GM10248 (cell line): Measurements from ENCODE around the gene MTG2.

Experiments
- CTCF ChIA-PET: fragments of 300-600 bp; sonication (Branson Sonifier 250); formaldehyde crosslinking; extraction: SDS; loops from one replicate; lab custom pipeline; 2021; ENCODE audit warnings: antibody characterized with exemption; lab: Yijun Ruan, JAX
- POLR2A ChIA-PET: fragments of 350-650 bp; sonication (Branson Sonifier 250); formaldehyde crosslinking; extraction: SDS; loops from one replicate; lab custom pipeline; 2020; ENCODE audit warnings: antibody characterized with exemption; lab: Yijun Ruan, JAX
- DNase-seq: peaks from one replicate; pipeline ENCODE4 v3.0.0; 2012; ENCODE audit errors: extremely low spot score
- TF ChIP-seq, protein P1 (sequence below): IDR thresholded peaks from 2 replicates; pipeline ENCODE4 v1.5.1; 2012; ENCODE audit warnings: mild to moderate bottlenecking, low read depth; ENCODE audit errors: extremely low read depth, missing control alignments, control extremely low read depth

The MTG2 gene

DNA sequence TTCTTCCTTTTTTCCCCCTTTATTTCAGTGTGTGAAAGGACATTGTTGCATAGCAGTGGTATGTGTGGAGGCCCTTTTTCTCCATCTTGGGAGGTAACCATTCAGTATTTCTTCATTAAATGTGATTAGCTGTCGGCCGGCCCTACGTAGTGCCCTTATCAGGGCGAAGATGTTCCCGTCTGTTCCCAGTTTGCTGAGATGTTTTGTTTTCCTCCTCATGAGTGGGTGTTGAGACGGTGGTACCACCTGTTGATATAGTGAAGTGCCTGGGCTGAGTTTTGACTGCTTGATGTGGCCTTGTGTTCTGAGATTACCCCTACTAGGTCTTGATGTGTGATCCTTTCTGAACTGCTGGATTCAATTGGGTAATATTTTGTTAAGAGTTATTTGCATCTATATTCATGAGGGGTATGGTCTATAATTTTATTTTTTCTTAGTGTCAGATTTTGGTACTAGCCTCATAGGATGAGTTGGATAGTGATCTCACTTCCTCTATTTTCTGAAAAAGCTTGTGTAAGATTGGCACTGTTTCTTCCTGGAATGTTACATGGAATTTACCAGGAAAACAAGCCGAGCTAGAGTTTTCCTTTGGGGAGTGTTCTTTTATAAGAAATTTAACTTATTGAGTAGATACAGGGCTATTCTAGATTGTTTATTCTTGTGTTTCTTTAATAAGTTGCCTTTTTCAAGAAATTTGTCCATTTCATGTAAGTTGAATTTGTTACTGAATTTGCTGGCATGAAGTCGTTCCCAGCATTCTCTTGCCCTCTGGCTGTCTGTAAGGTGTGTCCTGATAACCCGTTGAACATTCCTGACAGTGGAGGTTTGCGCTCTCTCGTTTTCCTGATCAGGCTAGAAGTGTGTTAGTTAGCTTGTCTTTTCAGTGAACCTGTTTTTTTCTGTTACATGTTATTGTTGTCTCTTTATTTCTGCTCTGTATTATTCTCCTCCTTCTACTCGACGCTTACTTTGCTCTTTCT, 4.3 kb downstream of the MTG2 start:
- CTCF ChIA-PET, result interaction anchor here (1.2 to 2.0 kb wide), 4 partner anchors 12 to 115 kb away, joined by 3 to 5 read pairs (median 3); partner anchors contain the start of gene ADRM1
- DNase-seq, result no peak
- TF ChIP-seq, protein P1, sequence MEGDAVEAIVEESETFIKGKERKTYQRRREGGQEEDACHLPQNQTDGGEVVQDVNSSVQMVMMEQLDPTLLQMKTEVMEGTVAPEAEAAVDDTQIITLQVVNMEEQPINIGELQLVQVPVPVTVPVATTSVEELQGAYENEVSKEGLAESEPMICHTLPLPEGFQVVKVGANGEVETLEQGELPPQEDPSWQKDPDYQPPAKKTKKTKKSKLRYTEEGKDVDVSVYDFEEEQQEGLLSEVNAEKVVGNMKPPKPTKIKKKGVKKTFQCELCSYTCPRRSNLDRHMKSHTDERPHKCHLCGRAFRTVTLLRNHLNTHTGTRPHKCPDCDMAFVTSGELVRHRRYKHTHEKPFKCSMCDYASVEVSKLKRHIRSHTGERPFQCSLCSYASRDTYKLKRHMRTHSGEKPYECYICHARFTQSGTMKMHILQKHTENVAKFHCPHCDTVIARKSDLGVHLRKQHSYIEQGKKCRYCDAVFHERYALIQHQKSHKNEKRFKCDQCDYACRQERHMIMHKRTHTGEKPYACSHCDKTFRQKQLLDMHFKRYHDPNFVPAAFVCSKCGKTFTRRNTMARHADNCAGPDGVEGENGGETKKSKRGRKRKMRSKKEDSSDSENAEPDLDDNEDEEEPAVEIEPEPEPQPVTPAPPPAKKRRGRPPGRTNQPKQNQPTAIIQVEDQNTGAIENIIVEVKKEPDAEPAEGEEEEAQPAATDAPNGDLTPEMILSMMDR, result no peak
- POLR2A ChIA-PET, result interaction anchor here (1.3 kb wide), 1 partner anchor 121 kb away, joined by 3 read pairs; the partner anchor contains the start of gene TAF4

DNA sequence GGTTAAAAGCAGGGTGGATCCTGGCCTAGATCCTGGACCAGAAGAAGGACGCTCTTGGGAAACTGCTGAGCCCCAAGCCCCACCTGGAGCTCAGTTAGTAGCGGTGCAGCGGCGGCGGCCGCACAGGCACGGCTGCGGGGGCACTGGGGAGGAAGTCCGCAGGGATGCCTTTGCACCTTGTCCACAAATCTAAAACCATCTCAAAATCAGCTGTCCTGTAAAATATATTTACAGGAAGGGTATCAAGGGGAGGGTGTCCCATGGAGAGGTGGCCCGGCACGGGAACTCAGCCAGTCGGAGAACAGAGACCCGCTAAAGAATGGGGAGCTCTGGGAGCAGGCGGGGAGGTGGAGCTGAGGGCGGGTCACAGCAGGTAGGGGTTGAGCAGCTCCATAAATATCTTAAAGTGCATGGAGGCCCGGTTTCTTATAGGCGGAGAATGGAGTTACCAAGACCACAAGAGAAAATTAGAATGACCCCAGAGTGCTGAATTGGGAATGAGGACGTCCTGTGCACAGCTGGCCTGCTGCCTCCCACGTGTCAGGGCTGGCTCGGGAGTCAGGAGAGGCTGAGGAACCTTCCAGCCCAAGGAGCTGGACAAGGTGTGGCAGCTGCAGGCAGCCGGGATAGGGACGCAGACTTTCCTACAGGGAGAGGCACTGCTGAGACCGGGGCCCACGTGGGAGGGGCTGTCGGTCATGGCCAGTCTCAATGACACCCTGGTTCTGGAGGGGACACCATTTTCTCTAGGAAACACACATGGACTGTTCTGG, 8.0 kb downstream of the MTG2 start:
- ChIA-PET POLR2A (no interaction called here), CTCF (interaction anchor here (1.7 kb wide), 1 partner anchor 179 kb away, joined by 3 read pairs; no protein-coding TSS in a partner anchor)
- no peak for DNase-seq
- TF ChIP-seq, protein P1, result no peak

DNA sequence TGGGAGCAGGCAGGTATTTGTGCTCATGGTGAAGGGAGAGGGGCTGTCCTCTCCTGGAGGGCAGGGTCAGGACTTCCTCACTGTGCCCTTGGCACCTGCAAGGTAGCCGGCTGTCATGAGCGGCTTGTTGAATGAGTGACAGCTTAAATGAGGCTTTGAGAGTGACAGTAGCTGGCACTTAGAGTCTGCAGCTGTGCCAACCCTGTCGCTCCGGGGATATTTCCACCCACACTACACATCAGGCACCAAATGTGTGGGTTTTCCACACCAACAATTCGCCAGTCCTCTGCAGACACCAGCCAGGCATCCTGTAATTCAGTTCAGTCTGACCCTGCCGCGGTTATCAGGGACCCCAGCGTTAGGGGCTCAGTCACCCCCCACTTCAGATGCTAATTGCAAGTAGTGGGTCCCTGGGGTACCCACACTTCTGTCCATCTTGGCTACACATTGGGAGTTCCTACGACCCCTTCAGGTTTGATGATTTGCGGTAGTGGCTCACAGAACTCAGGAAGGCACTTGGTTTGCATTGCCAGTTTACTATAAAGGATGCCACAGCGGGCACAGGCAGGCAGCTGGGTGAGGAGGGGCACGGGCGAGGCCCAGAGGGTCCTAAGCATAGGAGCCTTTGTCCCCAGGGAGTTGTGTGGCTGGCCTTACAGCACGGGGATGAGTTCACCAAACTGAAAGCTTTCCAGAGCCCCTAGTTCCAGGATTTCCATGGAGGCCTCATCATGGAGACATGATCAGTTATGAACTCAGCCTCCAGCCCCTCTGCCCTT, 9.1 kb downstream of the MTG2 start:
- ChIA-PET CTCF (interaction anchor here (1.7 kb wide), 1 partner anchor 181 kb away, joined by 3 read pairs; no protein-coding TSS in a partner anchor), POLR2A (no interaction called here)
- TF ChIP-seq, protein P1, result no peak
- no peak for DNase-seq

DNA sequence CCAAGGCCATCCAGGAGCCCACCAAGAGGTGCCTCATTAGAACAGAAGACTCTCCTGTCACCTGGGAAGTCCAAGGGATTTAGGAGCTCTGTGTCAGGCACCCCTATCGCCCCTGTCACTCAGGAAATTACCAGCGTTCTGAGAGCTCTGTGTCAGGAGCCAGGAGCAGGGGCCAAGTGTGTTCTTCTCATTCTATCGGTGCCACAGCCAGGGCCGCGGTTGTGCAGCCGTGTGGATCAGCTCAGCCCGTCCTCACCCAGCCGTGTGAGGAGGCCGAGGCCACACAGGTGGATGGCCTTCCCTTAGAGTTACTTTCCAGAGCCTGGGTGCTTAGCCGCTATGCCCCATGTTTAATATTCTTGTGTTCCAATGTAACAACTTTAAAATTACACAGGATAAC, 9.8 kb downstream of the MTG2 start:
- TF ChIP-seq, protein P1, result no peak
- DNase-seq, result no peak
- CTCF ChIA-PET, result no interaction called here
- POLR2A ChIA-PET, result no interaction called here

DNA sequence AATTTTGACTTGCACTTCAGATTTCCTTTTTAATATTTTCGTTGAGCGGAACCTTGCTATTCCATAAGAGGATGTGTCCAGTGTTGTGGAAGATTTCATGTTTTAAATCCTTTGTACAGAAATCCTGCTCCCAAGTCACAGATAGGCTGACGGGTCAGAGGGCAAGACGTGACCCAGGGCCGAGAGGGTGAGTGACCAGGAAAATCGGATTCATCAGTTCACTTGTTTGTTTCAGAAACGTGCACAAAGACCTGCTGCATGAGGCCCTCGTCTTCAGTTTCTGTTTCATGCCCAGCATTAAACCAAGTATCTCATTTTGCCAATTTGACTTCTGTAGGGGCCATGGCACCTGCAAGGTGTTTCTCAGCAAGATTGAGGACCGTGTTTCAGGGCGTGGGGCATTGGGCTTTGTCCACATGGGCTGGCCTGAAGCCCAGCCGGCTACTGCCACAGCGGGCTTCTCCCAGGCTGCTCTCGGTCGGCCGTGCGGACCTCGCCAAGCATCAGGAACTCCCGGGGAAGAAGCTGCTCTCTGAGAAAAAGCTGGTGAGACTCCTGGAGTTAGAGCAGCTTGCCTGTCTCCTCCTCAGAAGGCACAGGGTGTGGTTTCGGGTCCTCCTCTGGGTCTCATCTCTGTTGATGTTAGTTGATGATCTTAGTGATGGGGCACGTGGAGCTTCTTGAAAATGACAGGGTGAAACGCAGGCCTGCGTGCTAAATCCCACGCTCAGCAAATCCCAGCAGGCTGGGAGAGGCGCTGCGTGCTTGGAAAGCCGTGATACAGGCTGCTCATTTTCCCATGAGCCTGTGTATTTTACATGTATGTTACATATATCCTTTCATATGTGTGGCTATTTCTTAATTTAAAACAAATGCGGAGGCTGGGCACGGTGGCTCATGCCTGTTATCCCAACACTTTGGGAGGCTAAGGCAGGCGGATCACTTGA, 10.5 kb downstream of the MTG2 start:
- ChIA-PET CTCF (no interaction called here), POLR2A (no interaction called here)
- DNase-seq, result no peak
- TF ChIP-seq, protein P1, result no peak
